K562 (cell line): ENCODE data around the gene PLXNB3. TPM values are rescaled to one million over a fixed set of nuclear protein-coding genes. Genes with fewer than 3 reads are reported as not detected.
"Not testable (repeated sequence)": the region's sequence is repeated elsewhere in the genome, so short reads cannot be mapped to it uniquely, and the experiment has no call there.

Source experiments
- ATAC-seq: fragments of 200-7000 bp; cut with Tn5 transposase; 3 replicates; pipeline ENCODE4 v1.9.1; 2020; ENCODE audit warnings: moderate library complexity
- BruUV-seq: library from RNA; stranded (reverse); fragments of 400-500 nt; replicated peaks from 2 replicates; lab custom pipeline; 2021; lab: Mats Ljungman, UMichigan
- CTCF ChIA-PET: fragments of 300-600 bp; formaldehyde crosslinking; extraction: SDS; loops from one replicate; lab custom pipeline; 2021; ENCODE audit warnings: low intra/inter-chr PET ratio; lab: Yijun Ruan, JAX
- POLR2A ChIA-PET: fragments of 300-600, 350-650 bp; sonication (Branson Sonifier 250); formaldehyde crosslinking; extraction: SDS; loops from one replicate; lab custom pipeline; 2021; ENCODE audit warnings: antibody characterized with exemption, inconsistent platforms; lab: Yijun Ruan, JAX
- DNase-seq, 4 experiments: peaks; one replicate each; pipeline versions ENCODE4 v3.0.0 to v3.0.0-alpha.2; 2011 to 2018; ENCODE audit warnings: low spot score in 3 of 4, mixed read lengths in 3 of 4; ENCODE audit errors: extremely low read depth in 1 of 4
- FAIRE-seq: peaks from 2 replicates; lab custom pipeline; 2011; peaks lifted over from hg19 to GRCh38; lab: Jason Lieb, UNC
- H2AFZ ChIP-seq: 2 replicates; pipeline ENCODE4 v1.6.0; 2011; ENCODE audit warnings: low read depth, low read length, control low read depth, inconsistent platforms
- H3K27ac ChIP-seq: fragments of 200-600 bp; 3 replicates; pipeline ENCODE4 v1.8.0; 2011; ENCODE audit warnings: low read depth, mild to moderate bottlenecking, control low read depth, inconsistent platforms, low read length, moderate library complexity, mixed read lengths; ENCODE audit errors: extremely low read depth
- H3K27me3 ChIP-seq, 2 experiments: fragments of 300-600 bp in 1 of 2; 2 replicates in 1 of 2; 3 replicates in 1 of 2; pipeline versions ENCODE4 v1.6.0 to v1.8.0; 2011; ENCODE audit warnings: inconsistent platforms in 2 of 2, low read length in 2 of 2, mild to moderate bottlenecking in 1 of 2, mixed read lengths in 1 of 2, moderate library complexity in 1 of 2; ENCODE audit not compliant: control insufficient read depth in 2 of 2, insufficient read depth in 2 of 2
- H3K36me3 ChIP-seq: fragments of 300-600 bp; 3 replicates; pipeline ENCODE4 v1.8.0; 2011; ENCODE audit warnings: mild to moderate bottlenecking, low read length, inconsistent platforms; ENCODE audit not compliant: control insufficient read depth, insufficient read depth
- H3K4me1 ChIP-seq, 2 experiments: fragments of 200-600 bp in 1 of 2; replicated peaks in 1 of 2; 2 replicates in 1 of 2; 3 replicates in 1 of 2; pipeline versions ENCODE4 v1.5.1 to v1.8.0; 2011; ENCODE audit warnings: inconsistent platforms in 2 of 2, low read length in 2 of 2, mild to moderate bottlenecking in 1 of 2, mixed read lengths in 1 of 2, moderate library complexity in 1 of 2; ENCODE audit not compliant: control insufficient read depth in 2 of 2, insufficient read depth in 2 of 2
- H3K4me2 ChIP-seq: 2 replicates; pipeline ENCODE4 v1.6.1; 2011; ENCODE audit warnings: low read length, control low read depth, inconsistent platforms, mixed read lengths; ENCODE audit not compliant: insufficient read depth
- H3K4me3 ChIP-seq: fragments of 200-600 bp; sonication (generic), shearing (Covaris generic); 2 replicates; pipeline ENCODE4 v1.5.1; 2016; ENCODE audit warnings: control low read depth, inconsistent platforms
- H3K79me2 ChIP-seq: fragments of 200-600 bp; 3 replicates; pipeline ENCODE4 v1.8.0; 2011; ENCODE audit warnings: low read length, inconsistent platforms; ENCODE audit not compliant: control insufficient read depth, insufficient read depth
- H3K9ac ChIP-seq, 2 experiments: 2 replicates each; pipeline versions ENCODE4 v1.6.0 to v1.6.1; 2011; ENCODE audit warnings: low read depth in 2 of 2, low read length in 2 of 2, control low read depth in 1 of 2, inconsistent platforms in 1 of 2, mild to moderate bottlenecking in 1 of 2, mixed read lengths in 1 of 2; ENCODE audit not compliant: insufficient read depth in 1 of 2
- H3K9me1 ChIP-seq: one replicate; pipeline ENCODE4 v1.6.0; 2011; ENCODE audit warnings: inconsistent platforms, mild to moderate bottlenecking, low read length, moderate library complexity; ENCODE audit not compliant: control insufficient read depth, insufficient read depth
- H3K9me3 ChIP-seq: replicated peaks from 2 replicates; pipeline ENCODE4 v1.5.1; 2011; ENCODE audit warnings: low read depth, low read length, inconsistent platforms; ENCODE audit not compliant: control insufficient read depth, insufficient read depth
- H4K20me1 ChIP-seq: replicated peaks from 2 replicates; pipeline ENCODE4 v1.6.1; 2011; ENCODE audit warnings: low read length, inconsistent platforms, mixed read lengths; ENCODE audit not compliant: control insufficient read depth, insufficient read depth
- CTCF ChIP-seq, 3 experiments: IDR thresholded peaks in 2 of 3; conservative IDR thresholded peaks in 1 of 3; 2 replicates each; pipeline ENCODE4 v1.5.1; 2011 to 2012; ENCODE audit warnings: low read length in 3 of 3, mild to moderate bottlenecking in 3 of 3, control low read depth in 2 of 3, improper control_type of control experiment in 1 of 3, inconsistent platforms in 1 of 3, low read depth in 1 of 3, mixed read lengths in 1 of 3, moderate library complexity in 1 of 3; ENCODE audit not compliant: insufficient read depth in 2 of 3
- HOXB6 ChIP-seq: fragments of 250-450 bp; sonication (Bioruptor Pico); IDR thresholded peaks from 2 replicates; pipeline ENCODE4 v1.5.1; 2022; ENCODE audit warnings: mild to moderate bottlenecking, borderline replicate concordance
- WGBS: fragments of 100-300 bp; shearing (Covaris generic); methylation state at CpG from one replicate; pipeline ENCODE4 v1.1.6; 2016; ENCODE audit warnings: low coverage, mixed read lengths; ENCODE audit not compliant: insufficient coverage; ENCODE audit errors: missing lambda C conversion rate; 5-methylcytosine and 5-hydroxymethylcytosine counted together
- in situ Hi-C: fragments of 300-500 bp; cut with MboI; formaldehyde crosslinking; loops from 4 replicates; pipeline ENCODE4 v1.15.0; 2018; ENCODE audit warnings: inconsistent platforms, mixed read lengths
- intact Hi-C: fragments of 100-400 bp; cut with micrococcal nuclease; formaldehyde crosslinking; loops from 2 replicates; pipeline ENCODE4 v1.14.2; 2022
- polyA plus RNA-seq, 8 experiments: library from polyadenylated mRNA; depleted of rRNA in 4 of 8; stranded (reverse) in 5 of 8; unstranded in 3 of 8; fragments of >200 nt; fragmentation: Nextera tagmentation in 2 of 8; fragmentation: Illumina TruSeq in 1 of 8; extraction: Ambion mirVana in 2 of 8; extraction: Trizol in 1 of 8; gene quantifications; 2 replicates each; pipeline versions ENCODE4 v1.2.1 to v1.2.3, GENCODE V29; 2011 to 2014; ENCODE audit warnings: inconsistent platforms in 1 of 8, missing spikeins in 1 of 8
- total RNA-seq, 7 experiments: library from RNA; depleted of rRNA in 6 of 7; stranded (reverse); fragments of >200 nt in 6 of 7; fragmentation: Illumina TruSeq in 2 of 7; extraction: Trizol in 2 of 7; gene quantifications; 2 replicates each; pipeline versions ENCODE4 v1.2.1 to v1.2.3, GENCODE V29; 2011 to 2021; ENCODE audit warnings: low replicate concordance in 1 of 7

Gene PLXNB3
- total and polyA plus RNA-seq, 9 of the 15 experiments (the other 6 are each of a cell fraction or from before 2014, with no cell fraction given) = 0.22 to 2.0 (median 1.4) TPM; not detected in 2

GRCh38 chrX:153816831-153817690, 53.0 kb downstream of the PLXNB3 start (continued):
- TF ChIP-seq HOXB6 (CRISPR knock-in tag) = no peak
- peak; percentile 31 to 48 (median 45) for TF ChIP-seq CTCF (IDR thresholded peaks at IDR 0.05 in 2 of 3, conservative IDR thresholded peaks at IDR 0.05 in 1 of 3; ENCODE audit: insufficient read depth in 2 of 3, low read depth in 1 of 3, low read length in 3 of 3)

- H3K4me3 ChIP-seq, DNase-seq, H4K20me1 ChIP-seq, H3K9ac ChIP-seq, BruUV-seq, H3K27ac ChIP-seq, H3K36me3 ChIP-seq, H3K27me3 ChIP-seq, FAIRE-seq, H2AFZ ChIP-seq, H3K79me2 ChIP-seq, ATAC-seq, CTCF ChIA-PET, H3K9me3 ChIP-seq, H3K4me2 ChIP-seq, intact Hi-C loops, H3K9me1 ChIP-seq: not testable (repeated sequence)
- H3K4me1 ChIP-seq = peaks cover 5 to 18% of the 10 kb centered on the region in 2 experiments; a peak in 4 of 5 replicates
- 77% methylated on average over 9 of the region's 9 CpGs for WGBS
- POLR2A ChIA-PET = interaction anchor here (0.6 kb wide), 1 partner anchor 14 kb away, joined by 3 read pairs; no protein-coding TSS in a partner anchor
- in situ Hi-C loops = loop anchor here (5.0 kb wide), 1 partner anchor 321 kb away; no protein-coding TSS in a partner anchor
Observed at GRCh38 chrX:153818064-153818463, 54.0 kb downstream of the PLXNB3 start.
